Erythroblast (primary cell): Measurements from ENCODE around the gene GPR39.

ENCODE experiments used
- DNase-seq, 2 experiments: peaks; one replicate each; lab custom pipeline; 2025; lab: John Stamatoyannopoulos, UW
- GATA1 ChIP-seq: IDR thresholded peaks from 2 replicates; pipeline ENCODE4 v1.6.1; 2011; ENCODE audit warnings: low read depth, mild to moderate bottlenecking, control low read depth, low read length, moderate library complexity
- POLR2A ChIP-seq: IDR thresholded peaks from 2 replicates; pipeline ENCODE4 v1.6.1; 2011; ENCODE audit warnings: mild to moderate bottlenecking, low read length

Gene GPR39

GRCh38 chr2:132662732-132663131, 246.1 kb downstream of the GPR39 start:
- TF ChIP-seq POLR2A (no peak), GATA1 (no peak)
- no peak for DNase-seq

DNA sequence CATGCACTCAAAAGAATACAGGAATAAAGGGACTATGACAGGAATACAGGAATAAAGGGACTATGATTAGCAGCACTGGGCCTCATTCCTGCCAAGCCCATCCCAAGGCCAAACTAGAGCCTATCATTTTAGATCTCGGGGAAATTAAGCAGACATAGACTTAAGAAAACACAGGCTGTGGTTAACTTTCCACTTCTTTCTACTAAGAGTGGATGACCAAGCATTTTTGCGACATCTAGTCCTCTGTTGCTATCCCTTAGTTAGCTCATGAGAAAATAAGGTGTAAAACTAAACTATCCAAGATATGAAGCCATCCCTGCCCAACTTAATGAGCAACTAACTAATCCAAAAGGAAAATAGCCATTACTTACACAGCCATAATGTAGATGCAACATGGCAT, 247.5 kb downstream of the GPR39 start:
- TF ChIP-seq GATA1 (no peak), POLR2A (no peak)
- no peak for DNase-seq

- DNase-seq: no peak
- TF ChIP-seq POLR2A (no peak), GATA1 (no peak)
These were observed 249.0 kb downstream of the GPR39 start for GRCh38 chr2:132665401-132666140.

GRCh38 chr2:132667706-132668105, 251.1 kb downstream of the GPR39 start:
- no peak for DNase-seq
- no peak for TF ChIP-seq POLR2A
- TF ChIP-seq GATA1: no peak

- DNase-seq: no peak
- no peak for TF ChIP-seq GATA1
- no peak for TF ChIP-seq POLR2A
These were observed 251.7 kb downstream of the GPR39 start for GRCh38 chr2:132668189-132668823.

- TF ChIP-seq POLR2A: no peak
- TF ChIP-seq GATA1: no peak
- DNase-seq: no peak
These were observed 252.6 kb downstream of the GPR39 start for GRCh38 chr2:132668987-132669907.

GRCh38 chr2:132669908-132670495, 253.4 kb downstream of the GPR39 start, which contains the start of gene LYPD1:
TSS of gene LYPD1 (minus strand) at chr2:132670205. CDS start at chr2:132669932, 273 bp downstream.
- no peak for TF ChIP-seq POLR2A
- no peak for TF ChIP-seq GATA1
- no peak for DNase-seq

GRCh38 chr2:132670496-132671150, 254.0 kb downstream of the GPR39 start:
- DNase-seq: no peak
- TF ChIP-seq POLR2A: no peak
- no peak for TF ChIP-seq GATA1

GRCh38 chr2:132671151-132671835, 254.7 kb downstream of the GPR39 start:
- no peak for DNase-seq
- TF ChIP-seq POLR2A (no peak), GATA1 (no peak)

DNA sequence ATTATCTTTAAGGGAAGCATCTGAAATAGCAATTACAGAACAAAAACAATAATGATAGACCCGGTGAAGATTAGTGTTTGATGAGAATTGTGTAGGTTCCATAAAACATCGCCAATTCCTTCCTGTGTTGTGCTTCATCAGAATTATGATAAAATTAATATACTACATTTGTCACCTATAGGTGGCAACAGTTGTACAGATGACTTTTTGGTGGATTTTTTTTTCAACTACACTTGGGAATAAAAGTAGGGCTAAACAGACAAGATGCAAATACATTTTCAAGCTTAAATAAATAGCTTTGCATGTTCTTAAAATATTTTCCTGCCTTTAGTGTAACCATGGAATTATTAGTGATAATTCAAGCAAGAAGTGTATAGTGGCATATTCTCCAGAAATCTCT, 260.4 kb downstream of the GPR39 start:
- DNase-seq: no peak
- TF ChIP-seq GATA1 (no peak), POLR2A (no peak)

DNA sequence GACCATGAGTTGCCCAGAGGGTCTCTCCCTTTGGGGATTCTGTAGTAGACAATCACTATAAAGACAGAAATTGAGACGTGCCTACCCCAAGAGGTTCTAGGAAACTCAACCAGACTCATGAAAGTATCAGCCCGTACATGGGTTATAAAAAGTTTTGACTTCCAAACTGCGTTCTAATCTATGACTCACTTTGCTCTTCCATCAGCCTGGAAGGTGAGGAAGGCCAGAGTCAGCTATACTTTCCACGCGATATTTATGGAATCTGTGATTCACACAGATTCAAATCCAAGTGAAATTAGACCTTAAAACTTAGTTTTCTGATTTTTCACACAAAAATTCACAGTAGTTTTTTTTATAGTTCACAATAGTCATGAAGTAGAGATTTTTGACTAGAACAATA, 261.1 kb downstream of the GPR39 start:
- no peak for DNase-seq
- TF ChIP-seq GATA1 (no peak), POLR2A (no peak)

GRCh38 chr2:132678483-132678882, 261.9 kb downstream of the GPR39 start:
- TF ChIP-seq GATA1: no peak
- no peak for TF ChIP-seq POLR2A
- DNase-seq: no peak

DNA sequence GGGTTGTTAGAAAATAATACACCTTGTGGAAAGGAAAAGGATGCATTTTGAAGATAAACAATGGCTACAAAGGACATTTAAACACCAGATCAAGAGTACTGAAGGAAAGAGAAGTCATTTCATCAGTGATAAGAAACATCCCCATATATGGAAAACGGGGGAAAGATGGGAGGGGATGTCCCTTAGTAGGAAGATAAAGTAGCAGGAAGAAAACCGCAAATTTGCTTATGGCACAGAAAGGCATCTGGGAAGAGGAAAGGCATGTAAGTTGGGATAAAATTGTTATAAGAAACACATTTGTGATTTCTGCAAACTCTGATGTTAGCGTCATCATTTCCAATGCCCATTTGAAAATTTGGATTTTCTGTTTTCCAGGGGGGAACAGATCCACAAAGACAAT, 263.9 kb downstream of the GPR39 start:
- TF ChIP-seq GATA1 (no peak), POLR2A (no peak)
- no peak for DNase-seq
